Forelimb muscle (tissue), 1 donor: ENCODE results near the gene SEC16A. TPM values are rescaled to one million over a fixed set of nuclear protein-coding genes. Genes with fewer than 3 reads are reported as not detected.
A peak's percentile ranks its signal among the peaks of the same experiment; 100 is the strongest.

Experiments used
- DNase-seq: peaks from one replicate; pipeline ENCODE4 v3.0.0-alpha.2; 2013; ENCODE audit warnings: low read depth
- polyA plus RNA-seq: library from polyadenylated mRNA; unstranded; fragments of 120-200 nt; gene quantifications from one replicate; pipeline ENCODE4 v1.2.1, GENCODE V29; 2013; ENCODE audit not compliant: insufficient read length

The SEC16A gene
- polyA plus RNA-seq, 1 donor = 30.9 TPM

- DNase-seq = no peak
Measured at GRCh38 chr9:136486823-136487620, 4.2 kb upstream of the SEC16A start.

- DNase-seq = no peak
Measured at GRCh38 chr9:136486131-136486530, 3.3 kb upstream of the SEC16A start.

GRCh38 chr9:136485049-136486045, 2.5 kb upstream of the SEC16A start:
- peak; percentile 46 for DNase-seq

- DNase-seq = no peak
Measured at GRCh38 chr9:136484153-136485048, 1.6 kb upstream of the SEC16A start.

DNA sequence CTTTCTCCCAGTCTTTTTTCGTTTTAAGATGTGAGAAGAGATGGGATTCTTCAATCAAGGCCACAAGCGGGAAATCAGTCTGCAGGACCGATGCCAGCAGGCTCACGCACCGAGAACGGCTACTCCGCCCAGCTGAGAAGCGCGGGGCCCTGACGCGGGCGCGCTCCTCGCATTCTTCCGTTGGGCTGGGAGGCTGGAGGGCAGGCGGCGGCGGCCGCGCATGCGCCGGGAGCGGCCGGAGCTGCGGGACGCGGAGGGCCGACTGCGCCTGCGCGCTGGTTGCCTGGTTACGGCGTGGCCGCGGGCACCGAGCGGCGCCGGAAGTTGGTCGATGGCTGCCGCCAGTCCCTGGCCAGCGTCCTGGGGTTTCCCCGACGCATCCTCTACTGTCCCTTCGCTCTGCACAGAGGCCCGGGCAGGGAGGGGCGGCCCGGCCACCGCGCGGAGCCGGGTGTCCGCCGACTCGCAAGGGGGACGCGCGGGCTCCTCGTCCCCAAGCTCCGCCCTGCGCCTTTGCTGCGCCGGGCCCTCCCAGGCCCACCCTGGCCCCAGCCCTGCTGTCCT, 831 bp upstream of the SEC16A start:
- DNase-seq = peak; percentile 83

GRCh38 chr9:136482046-136482792, 621 bp downstream of the SEC16A start:
- no peak for DNase-seq

DNA sequence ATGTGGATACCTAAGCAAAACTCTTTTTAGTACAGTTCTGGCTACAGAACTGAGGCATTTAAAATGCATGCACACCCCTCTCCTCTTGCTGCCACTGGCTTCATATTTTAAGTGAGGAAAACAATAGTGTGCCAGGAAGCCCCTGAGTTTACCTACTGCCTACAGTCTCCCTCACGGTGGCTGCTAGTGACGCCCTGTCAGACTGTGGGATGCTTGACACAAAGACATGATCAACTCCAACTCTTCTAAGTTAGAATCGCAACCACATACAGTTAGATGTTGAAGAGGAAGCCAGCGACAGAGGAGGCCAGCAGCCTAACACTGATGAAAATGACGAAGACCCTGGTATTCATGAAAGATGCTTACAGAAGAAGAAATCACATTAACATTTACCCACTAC, 1.3 kb downstream of the SEC16A start:
- DNase-seq = no peak

- DNase-seq = no peak
Measured at GRCh38 chr9:136476369-136477150, 6.3 kb downstream of the SEC16A start.

GRCh38 chr9:136474974-136475865, 7.6 kb downstream of the SEC16A start:
- DNase-seq = no peak

DNA sequence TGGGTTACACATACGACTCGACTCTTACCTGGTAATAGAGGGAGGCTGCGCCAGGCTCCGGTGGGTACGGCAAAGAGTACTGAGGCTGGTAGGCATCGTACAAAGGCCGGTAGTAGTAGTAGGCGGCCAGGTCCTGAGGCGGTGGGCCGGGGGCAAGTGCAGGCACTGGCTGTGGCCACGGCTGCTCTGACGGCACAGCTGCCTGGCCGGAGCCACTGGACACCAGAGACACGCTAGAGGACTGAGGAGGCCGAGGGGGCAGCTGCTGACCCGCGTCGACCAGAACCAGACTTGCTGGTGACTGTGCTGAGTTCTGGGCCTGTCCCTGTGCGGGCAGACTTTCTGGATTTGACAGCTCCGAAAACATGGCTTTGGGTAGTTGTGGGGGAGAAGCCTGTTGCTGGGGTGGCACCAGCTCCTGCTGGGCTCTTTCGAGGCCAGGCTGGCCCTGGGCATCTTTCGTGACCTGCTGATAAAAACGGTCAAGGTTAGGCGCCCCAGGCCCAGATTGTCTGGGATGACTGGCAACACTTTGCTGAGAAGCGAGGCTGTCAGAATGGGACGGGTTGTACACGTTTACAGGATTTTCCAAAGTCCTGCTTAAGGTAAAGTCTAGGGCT, 8.7 kb downstream of the SEC16A start:
- DNase-seq = no peak

DNA sequence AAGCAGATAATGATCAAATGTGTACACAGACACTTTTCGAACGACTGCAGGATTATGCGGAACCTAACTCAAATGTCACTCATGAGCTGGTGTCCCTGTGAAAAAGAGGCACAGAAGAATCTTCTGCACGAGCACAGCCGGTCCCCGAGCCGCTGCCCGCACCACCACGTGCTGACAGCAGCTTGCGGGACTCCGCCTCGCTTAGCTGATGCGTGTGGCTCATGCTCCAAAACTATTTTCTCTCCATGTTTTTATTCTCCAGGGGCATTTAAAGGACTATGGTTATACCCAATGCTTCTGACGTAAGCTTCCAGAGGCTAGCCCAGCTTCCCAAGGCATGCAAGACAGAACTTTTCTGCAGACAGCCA, 9.5 kb downstream of the SEC16A start:
- DNase-seq = no peak

- no peak for DNase-seq
Measured at GRCh38 chr9:136472640-136473353, 10.0 kb downstream of the SEC16A start.

- DNase-seq = no peak
Measured at GRCh38 chr9:136471802-136472487, 10.9 kb downstream of the SEC16A start.

GRCh38 chr9:136470792-136471469, 11.9 kb downstream of the SEC16A start:
- no peak for DNase-seq

- DNase-seq = no peak
Measured at GRCh38 chr9:136470356-136470755, 12.5 kb downstream of the SEC16A start.

DNA sequence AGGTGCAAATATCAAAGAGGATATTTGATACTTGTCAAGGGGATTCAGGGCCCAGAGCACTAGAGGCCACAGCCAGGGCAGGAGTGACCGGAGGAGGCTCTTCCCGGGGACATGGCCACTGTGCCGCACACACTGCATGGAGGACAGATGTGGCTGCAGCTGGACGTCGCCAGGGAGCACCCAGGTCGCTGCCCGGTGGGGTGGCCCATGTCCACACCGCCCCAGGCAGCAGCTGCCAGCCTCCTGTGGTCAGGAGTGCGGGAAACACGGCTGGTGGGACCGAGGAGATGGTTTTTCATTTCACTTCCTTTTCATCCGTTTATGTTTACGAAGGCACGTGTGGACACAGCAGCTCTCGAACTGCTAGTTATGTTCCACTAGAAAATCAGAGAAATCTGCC, 15.1 kb downstream of the SEC16A start:
- DNase-seq = no peak
